HG03175 (cell line): ENCODE data around the gene MSI2.

Experiments used
- ATAC-seq: cut with Tn5 transposase; IDR thresholded peaks from one replicate; pipeline ENCODE4 v1.9.1; 2021; ENCODE audit warnings: mild to moderate bottlenecking, moderate library complexity; ENCODE audit not compliant: unreplicated experiment

Gene MSI2

DNA sequence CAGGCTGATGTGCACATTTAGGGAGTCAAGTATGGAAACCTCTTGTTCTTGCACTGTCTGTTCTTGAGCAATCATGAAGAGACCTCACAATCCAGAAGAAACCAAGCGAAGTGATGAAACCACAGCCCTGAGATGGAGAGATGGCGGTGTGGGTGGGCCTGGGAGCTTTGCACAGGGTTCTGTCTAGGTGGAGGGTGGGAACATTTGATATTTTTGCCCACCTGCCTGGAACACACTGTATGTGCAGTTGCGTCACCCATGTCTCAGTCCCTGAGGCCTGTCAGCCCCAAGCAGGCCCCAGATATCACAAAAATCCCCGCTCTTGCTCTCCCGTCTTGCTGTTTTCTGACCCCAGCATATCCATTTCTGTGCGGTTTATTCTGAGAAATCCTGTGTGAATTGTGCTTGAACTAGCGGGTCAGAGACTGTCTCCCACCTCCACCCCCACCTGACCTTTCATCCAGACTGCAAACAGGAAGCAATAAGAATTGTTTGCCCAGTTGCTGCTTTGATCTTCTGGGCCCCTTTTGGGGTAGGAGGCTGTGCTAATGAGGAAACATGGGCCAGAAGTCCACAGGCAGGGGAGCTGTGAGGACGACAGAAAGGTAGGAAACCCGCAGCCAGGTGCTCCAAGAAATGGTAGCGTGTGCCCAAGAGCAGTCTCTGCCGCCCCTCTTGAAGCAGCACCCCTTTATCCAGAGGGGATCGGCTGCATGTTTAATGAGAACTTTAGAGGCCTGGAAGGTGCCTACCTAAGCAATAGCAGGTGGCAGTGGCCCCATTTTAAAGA, 304.9 kb downstream of the MSI2 start:
- ATAC-seq = no peak

DNA sequence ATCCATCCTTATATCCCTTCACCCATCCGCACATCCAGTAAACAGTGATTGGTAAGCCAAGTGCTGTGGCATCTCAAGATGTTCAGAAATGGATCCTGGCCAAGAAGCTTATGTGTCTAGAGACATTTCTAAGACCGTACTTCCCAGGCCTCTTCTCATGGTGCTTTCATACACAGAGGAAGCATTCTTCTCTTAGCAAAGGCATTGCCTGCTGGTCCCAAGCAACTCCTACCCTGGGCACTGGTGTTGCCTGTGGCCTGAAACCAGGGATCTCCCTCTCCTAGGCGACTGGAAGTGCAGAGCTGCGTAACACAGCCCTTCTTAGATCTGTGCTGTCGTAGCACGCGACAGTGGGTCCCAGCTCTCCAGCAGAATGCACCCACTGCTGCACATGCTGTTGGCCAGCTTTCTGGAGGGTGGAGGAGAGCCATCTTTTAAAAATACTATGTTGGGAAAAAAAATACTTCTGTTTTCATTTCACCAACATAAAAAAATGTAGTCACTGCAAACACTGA, 305.9 kb downstream of the MSI2 start:
- ATAC-seq = no peak

DNA sequence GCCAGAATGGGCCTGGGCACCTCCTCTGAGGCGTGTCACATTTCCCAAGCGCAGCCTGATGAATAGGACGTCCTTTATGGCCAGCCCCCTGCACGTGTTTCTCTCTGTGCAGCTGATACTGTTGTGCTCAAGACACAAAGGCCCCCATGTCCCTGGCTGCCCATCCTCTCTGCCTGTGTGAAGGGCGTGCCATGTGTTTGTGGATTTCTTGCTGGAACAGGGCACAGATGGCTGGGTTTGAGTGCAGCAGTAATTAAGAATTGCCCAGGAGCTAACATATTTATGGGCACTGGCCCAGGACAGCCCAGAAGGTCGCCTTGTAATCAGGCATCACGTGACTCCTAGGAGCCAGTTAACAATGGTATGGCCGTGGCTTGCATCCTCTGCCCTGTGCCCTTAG, 307.6 kb downstream of the MSI2 start:
- no peak for ATAC-seq

DNA sequence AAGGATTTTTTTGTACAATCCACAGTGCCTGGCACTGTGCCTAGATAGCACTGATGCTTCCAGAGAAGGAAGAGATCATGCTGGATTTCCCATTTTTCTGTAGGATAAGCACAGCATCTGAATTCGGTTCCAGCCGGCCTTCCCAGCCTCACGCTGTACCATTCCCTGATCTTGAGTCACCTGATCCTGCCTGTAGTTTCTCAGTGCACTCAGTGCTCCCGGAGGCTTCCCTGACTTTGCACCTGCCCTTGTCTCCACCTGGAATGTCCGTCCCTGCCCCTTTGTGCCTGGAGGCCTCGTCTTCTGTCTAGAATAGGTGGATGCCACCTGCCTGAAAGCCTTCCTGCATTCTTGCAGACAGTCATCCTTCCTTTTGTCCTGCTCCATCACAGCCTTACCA, 308.9 kb downstream of the MSI2 start:
- no peak for ATAC-seq

DNA sequence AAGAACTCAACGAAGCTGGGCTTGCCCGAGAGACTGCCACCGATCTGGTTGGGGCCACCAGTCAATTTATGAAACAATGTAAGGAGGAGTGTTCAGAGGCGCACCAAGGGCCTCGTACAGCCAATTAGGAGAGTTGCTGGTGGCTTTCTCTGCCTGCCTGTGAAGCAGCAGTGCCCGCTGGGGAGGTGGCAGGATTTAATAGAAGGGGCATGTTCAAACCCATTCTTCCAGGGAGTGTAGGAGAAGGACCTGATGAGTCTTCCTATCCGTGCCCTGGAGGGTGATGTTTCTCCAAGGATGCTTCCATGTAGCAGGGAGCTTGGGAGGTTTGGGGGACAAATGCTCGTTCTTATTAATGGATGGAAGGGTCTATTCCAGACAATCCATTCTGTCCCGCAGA, 310.4 kb downstream of the MSI2 start:
- ATAC-seq = no peak

DNA sequence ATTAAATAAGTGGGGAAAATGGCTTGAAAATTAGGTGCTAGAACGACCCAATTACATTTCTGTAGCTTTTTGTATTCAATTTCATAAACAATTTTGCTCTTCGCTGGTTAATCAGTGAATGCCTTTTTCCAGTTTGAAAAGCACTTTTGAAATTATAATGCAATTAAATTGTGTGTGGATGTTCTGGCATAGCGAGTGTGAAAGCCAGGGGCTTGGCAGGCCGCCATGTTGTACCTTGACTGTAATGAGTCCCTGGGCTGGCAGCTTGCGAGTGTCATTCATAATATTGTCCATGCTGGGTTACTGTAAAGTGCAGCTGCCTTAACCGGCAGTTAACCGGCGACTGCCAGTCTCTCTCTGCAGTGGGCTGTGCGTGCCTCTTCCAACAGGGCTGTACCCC, 310.9 kb downstream of the MSI2 start:
- no peak for ATAC-seq

DNA sequence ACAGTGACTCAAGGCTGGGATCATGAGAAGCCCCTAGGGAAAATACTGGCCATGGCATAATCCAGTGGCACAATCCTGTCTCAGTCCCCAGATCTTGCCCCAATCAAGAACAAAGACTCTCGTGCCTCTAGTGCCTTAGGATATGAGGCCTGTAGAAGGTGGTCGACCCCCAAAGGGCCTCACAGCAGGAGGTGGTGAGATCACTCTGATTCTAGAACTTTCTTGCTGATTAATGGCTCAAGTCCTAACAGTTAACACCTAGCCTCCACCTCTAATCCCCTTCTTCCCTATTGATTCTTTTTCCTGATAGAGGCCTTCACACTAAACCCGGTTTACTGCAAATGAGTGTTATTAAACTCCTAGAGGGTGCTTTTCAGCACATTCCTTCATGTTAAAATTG, 312.0 kb downstream of the MSI2 start:
- no peak for ATAC-seq

DNA sequence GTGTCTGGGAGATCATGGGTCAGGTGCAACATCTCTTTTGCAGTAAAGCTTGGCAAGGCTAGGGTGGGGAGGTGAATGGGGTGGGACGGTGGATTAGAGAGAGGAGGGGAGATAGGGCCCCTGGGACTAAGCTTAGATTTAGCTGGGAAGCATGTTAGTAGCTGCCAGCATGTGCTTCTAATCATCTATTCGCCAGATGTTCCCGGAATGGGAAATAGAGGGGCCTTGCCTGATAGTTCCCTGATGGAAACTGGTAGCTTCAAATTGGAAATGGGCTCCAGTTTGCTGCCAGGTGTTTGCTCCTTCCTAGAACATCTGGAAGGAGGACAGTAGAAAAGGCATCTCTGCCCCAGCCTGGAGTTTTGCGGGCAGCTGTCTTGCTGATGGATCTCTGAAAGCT, 312.7 kb downstream of the MSI2 start:
- ATAC-seq = no peak

DNA sequence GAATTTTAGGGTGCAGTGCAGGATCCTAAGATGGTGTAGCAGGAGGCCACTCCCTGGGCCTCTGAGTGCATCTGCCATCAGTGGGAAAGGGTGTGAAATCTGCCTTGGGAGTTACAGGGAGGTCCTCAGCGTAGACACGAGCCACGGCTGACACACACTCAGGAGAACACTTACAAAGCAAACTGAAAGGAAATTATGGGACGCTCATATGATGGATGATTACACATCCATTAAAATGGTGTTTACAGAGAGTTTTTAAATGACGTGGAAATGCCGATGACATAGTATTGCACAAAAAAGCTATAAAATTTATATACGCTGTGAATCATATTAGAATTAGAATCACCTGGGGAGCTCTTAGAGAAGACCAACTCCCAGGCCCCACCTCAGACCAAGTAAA, 313.5 kb downstream of the MSI2 start:
- no peak for ATAC-seq

DNA sequence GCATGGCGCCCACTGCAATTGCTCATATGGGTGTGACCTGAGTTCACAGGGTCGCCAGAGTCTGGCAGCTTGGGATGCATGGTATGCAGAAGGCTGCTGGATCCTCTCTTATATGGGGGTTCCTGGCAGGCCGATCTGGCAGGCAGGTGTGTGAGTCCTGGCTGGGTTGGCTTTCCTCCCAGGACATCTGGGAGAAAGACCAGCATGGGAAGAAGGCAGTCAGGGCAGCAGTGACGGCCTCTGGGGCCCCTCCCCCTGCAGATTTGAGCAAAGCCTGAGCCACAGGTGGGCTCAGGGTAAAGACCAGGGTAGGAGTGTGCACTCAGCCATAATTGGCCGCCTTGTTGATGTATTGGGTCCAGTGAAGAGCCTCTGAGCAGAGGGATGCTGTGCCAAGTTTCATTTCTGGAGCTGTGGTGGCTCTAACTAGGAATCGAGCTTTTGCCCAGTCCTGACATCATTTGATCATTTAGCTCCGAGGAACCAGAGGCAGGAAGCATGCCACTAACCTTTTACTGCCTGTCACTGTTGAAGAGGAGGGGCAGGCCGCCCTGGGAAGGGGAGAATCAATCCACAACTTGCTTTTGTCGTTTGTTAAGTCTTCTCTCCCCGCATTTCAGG, 314.5 kb downstream of the MSI2 start:
- ATAC-seq = no peak

DNA sequence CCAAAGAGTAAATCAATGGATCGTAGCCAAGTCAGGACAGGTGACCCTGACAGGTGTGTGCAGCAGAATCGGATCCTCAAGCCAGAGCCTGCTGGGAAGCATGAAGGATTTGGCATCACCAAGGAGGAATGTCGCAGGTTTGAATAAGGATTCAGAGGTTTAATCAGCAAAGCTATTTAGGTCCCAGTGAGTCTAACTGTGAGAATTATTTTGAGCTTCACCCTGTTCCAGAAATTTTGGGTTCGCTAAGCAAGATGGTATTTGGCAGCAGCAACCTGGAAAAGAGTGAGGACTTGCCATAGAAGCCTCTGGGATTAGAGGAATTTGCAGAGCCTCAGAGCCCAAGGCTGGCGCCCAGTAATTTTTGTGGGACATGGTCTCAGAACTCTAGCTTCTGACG, 315.7 kb downstream of the MSI2 start:
- ATAC-seq = no peak

DNA sequence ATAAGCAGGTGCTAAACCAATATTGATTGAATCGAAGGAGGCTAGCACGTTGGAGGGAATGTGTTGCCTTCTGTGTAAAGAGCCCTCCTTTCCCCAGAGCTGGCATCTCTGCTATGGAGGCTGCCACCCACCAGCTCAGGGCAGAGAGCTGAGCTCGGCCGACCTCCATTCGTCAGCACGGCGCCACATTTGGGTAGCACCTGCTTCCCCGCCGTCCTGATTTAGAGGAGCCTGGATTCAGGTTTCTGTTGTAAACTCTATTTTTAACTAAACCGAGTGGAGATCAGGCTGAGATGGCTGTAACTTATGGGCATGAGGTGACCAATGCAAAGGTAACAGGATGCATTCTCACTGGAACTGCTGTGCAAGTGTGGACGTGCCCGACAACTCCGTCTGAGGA, 316.3 kb downstream of the MSI2 start:
- no peak for ATAC-seq

DNA sequence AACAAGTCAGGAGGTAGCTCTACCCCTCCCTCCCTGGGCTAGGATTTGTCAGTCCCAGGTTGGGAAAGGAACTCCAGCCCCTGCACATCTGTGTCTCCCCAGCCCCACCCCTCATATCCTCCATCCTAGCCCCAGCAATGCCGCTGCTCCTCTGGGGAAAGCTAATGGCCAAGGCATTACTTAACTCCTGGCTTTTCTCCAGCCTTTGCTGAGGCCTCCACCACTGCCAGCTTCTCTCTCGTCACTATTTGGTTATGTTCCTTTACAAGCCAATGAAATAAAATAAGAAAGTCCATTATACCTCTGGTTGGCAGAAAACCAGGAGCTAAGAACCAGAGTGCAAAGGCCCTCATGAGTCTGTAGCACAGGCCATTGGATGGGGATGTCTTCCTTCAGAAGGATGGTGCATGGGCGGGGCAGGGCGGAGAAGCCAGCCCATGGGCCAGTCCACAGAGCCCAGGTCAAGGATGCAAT, 317.8 kb downstream of the MSI2 start:
- no peak for ATAC-seq

DNA sequence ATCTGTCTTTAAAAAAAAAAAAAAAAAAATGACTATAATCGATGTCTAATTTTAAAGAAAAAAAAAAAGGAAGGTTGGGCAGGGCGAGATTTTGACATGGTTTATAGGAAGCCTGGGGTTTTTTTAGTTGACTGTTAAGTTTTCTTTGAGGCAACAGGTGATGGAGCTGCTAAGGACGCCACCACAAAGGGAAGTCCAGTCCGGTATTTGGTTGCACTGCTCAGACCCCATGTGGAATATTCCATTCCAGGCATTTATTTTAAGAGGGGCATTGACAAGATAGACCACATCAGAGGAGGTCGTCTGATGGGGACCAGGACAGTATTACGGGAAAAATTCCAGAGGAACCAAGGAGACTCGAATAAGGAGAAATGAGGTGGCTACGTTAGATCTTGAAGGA, 320.4 kb downstream of the MSI2 start:
- no peak for ATAC-seq

DNA sequence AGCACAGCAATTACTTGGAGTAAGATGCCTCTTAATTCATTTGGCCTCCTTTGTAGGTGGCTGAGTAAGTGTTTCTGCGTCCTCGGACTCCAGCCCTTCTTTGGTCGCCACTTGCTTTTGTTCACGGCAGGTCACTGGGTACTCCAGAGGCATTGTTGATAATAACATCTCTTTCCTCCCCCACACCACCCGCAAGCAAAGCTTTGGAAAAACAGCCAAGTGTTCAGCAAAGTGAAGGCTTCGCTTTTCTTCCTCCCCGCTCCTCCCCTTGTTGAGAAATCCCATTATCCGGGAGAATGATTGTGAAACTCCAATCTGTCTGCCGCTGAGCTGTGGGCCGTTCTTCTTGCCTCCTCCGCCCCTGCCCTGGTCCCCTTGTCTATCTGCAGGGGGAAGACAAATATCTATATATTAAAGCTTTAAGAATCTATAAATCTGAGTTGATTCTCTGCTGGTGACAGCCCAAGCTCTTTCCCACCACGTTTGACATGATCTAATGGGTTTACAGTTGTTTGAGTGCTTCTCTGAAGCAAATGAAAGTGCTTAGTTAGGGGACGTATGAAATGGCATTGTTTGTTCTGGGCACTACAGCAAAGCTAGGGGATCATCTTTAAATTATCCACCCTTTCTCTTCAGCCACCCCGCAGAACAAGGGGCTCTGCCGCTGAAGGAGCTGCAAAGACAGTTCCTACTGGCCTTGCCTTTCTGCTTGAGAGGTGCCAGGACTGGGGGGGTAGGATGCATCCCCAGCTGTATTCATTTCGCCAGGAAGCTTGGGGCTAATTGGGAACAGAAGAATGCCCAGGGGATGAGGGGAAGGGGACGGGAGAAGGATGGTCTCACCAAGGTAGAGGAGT, 321.7 kb downstream of the MSI2 start:
- no peak for ATAC-seq

DNA sequence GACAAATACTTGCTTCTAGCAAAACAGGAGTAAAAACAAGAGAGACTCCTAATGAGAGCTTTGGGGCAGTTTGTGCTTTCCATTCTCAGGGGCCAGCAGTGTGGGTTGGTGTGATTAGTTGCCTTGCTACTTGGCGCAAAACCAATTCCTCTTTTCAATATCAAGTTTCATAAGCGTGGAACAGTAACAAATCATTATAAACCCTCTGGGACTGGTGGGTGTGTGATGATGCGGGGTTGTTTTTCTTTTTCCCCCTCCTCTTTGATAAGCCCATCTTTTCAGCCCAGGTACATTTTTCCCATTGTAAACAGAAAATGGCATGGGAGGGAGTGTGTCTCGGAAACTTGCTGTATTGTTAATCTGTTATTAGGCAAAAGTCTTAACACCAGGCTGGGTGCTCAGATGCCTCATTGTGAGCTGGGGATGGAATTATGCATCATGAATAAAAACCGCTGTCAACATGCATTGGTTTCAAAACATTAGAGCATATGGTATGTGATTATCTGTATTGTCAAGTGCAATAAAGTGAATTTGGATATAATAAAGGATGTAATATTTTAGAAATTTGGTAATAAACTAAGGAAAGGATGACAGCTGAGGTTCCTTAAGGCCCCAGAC, 322.4 kb downstream of the MSI2 start:
- ATAC-seq = no peak

DNA sequence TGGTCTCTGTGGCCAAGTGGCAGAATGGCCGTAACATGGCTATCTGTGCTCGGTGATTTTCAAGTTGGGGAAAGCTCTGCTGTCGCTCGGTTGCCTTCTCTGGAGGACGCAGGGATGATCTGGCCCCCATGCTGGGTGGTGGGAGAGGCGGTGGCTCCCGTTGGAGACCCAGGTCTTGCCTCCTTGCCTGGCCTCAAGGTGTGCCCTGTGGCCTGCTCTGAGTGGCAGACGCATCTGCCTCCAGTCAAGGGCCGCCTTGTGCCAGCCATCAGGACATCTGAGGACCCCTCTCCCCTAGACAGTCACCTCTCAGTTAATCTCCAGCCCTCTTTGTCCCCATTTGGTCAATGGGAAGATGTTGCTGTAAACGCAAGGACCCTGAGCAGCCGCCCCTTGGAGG, 322.9 kb downstream of the MSI2 start:
- ATAC-seq = no peak

DNA sequence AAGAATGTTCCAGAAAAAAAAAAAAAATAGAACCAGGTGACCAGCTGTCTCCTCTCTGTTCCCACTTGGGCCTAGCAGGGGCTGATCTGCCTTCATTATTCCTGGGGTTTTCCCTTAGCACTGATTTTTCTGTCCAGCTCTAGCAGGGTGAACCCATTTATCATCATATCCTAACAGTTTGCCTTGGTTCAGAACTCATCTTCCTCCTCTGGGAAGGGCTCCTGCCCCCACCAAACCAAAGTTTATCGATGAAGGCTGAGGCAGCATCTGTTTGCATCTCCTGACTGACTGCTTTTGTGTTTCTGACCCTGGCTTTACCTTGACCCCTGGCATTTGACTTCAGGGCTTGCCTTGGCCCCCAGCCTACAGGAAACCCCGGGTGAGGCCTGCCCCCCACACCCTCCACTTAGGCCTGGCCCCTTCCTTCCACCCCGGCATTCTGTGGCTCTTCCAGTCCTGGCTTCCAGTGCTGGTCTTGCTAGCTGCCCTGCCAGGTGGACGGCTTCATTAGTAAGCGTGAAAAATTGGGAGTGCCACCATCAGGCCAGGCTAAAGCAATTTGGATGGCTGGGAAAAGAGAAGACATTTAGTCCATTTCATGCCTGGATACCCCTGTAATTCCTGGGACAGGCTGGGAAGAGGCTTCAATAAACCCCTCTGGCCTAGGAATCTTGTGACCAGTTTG, 323.9 kb downstream of the MSI2 start:
- no peak for ATAC-seq

DNA sequence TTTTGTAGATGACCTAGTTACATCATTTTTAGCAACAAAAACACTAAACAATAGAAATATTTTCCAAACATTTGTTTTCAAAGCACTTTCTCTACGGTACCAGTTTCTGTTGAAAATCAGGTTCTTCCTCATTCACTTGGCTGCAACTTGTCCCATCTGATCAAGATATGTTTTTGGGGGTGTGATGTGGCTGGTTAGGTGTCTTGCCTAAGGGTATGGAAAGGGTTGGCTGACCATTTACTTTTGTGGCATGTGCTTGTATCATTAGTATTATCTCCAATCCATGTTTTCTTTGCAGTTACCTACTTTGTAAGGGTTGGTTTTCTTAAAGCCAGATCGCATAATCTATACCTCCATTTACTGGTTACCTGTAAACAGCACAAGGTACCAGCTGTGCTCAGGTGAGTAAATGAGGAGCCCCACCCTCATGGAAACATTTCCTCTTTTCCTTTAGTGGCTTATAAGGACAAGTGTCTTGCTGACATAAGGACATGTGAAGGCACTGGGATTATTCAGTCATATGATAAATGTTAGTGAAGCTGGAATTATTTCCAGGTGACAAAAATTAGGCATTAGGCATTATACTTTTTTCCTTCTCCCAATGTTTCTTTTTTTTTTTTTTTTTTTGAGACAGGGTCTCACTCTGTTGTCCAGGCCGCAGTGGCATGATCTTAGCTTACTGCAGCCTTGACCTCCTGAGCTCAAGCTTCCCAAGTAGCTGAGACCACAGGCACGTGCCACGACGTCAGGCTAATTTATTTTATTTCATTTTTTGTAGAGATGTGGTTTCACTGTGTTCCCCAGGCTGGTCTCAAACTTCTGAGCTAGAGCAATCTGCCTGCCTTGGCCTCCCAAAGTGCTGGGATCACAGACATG, 326.8 kb downstream of the MSI2 start:
- no peak for ATAC-seq
